Activated CD4-positive, alpha-beta T cell treated with anti-CD3 and anti-CD28 coated beads for 48 hours (primary cell): ENCODE results near the gene HHLA2.
"Not testable (repeated sequence)": the region's sequence is repeated elsewhere in the genome, so short reads cannot be mapped to it uniquely, and the experiment has no call there.

Experiments
- DNase-seq: peaks from one replicate; pipeline ENCODE4 v3.0.0-alpha.2; 2020

HHLA2 gene

DNA sequence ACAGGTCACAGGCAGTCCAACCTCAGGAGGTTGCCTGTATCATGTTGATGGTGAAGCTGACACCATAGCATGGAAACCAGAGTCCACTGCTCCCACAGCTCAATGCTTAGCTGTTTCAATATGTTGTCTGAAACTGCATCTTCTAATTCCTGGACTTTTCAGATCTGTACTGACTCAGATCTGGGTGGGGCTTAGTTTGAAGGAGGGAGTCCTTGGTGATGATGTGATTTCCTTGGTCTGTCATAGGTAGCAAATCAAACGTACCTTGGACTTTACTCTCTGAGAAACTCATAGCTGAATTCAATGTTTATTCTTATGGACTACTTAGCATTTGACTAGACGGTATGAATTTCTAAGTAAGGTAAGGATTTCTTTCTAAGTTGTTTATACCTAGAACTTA, at the start of gene HHLA2:
TSS of gene HHLA2 (plus strand) at position 310 of the 400 bp plus-strand sequence. CDS start 55,266 bp downstream, outside the sequence.
- DNase-seq, result peak; percentile 41

- no peak for DNase-seq
These were observed 45.7 kb upstream of the HHLA2 start for GRCh38 chr3:108250626-108251025.

DNA sequence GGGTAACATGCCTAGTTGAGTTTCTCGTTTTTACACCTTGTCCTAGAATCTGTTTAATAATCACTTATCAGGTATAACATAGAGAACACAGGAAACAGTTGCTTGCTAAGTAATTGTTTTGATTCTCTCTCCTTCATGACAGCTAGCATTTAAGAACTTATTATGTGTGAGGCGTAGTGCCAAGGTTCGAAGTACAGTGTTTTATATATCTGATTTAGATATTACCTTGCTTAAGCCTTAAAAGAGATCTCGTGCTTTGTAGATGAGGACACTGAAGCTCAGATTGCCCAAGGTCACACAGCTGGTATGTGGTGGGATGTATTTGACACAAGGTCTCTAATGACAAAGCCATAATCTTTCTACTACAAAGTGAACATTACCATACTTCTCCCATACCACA, 45.1 kb upstream of the HHLA2 start:
- DNase-seq, result no peak

DNA sequence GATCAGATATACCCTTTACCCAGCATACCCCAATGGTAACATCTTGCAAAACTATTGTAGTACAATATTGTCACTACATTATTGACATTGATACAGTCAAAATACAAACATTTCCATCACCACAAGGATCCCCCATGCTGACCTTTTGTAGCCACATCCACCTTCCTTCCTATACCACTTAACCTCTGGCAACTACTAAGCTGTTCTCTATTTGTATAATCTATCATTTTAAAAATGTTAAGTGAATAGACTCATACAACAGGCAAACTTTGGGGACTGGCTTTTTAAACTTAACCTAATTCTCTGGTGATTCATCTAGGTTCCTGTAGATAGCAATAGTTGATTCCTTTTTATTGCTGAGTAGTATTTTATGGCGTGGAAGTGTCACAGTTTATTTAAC, 44.5 kb upstream of the HHLA2 start:
- no peak for DNase-seq

DNA sequence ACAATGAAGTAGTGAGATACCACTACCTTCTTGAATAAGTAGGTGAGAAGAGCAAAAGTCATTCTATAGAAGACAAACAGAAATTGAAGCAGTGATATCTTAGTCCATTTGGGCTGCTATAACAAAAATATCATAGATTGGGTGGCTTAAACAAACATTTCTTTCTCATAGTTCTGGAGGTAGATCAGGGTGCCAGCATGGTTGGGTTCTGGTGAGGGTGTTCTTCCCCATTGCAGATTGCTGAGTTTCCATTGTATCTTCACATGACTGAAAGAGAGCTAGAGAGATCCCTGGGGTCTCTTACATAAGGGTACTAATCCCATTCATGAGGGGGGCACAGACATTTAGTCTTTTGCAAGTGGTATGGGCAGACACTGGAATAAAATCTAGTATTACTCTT, 41.2 kb upstream of the HHLA2 start:
- DNase-seq, result no peak

GRCh38 chr3:108264534-108265298, 31.6 kb upstream of the HHLA2 start:
- DNase-seq, result not testable (repeated sequence)

GRCh38 chr3:108268235-108268634, 28.1 kb upstream of the HHLA2 start:
- not testable (repeated sequence) for DNase-seq

- DNase-seq, result no peak
These were observed 24.7 kb upstream of the HHLA2 start for GRCh38 chr3:108271626-108272025.

GRCh38 chr3:108279066-108279465, 17.3 kb upstream of the HHLA2 start:
- DNase-seq, result not testable (repeated sequence)

DNA sequence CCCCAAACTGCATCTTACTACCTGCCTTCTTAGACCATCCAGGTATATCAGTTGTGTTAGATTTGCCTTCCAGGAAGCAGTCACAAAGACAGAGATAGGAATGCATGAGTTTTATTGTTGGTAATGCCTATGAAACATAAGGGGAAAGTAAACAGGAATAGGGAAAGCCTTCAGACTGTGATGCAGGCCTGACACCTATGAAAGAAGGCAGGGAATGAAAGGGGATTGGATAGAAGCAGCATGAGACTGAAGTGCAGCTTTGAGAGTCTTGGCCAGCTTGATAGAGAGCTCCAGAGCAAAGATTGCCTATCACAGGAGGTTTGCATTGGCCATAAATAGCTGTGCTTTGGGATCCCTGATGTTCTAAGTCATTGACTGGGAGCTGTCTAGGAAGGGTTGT, 15.9 kb upstream of the HHLA2 start:
- DNase-seq, result no peak

DNA sequence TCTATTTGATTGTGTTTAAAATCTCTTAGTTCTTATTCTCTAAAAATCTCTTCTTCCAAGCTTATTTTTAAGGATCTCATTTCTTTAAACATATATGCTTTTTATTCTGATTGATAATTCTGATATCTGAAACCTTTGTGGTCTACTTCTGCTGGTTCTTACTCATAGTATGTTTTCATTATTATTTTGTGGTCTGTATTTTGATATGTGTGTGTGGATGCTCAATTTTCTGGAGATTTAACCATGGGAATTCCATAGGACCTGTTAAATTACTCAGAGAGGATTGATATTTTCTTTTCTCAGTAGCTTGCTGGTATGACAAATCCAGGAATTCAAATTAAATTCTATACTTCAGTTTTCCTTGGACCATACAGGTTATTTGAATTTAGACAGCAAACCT, 14.7 kb upstream of the HHLA2 start:
- DNase-seq, result no peak

- DNase-seq, result no peak
These were observed 13.3 kb upstream of the HHLA2 start for GRCh38 chr3:108283006-108283405.

- DNase-seq, result no peak
These were observed 12.4 kb upstream of the HHLA2 start for GRCh38 chr3:108283989-108284388.

- DNase-seq, result no peak
These were observed 11.2 kb upstream of the HHLA2 start for GRCh38 chr3:108285176-108285575.

- DNase-seq, result no peak
These were observed 9.2 kb upstream of the HHLA2 start for GRCh38 chr3:108287146-108287545.

- not testable (repeated sequence) for DNase-seq
These were observed 8.2 kb upstream of the HHLA2 start for GRCh38 chr3:108288193-108288592.

DNA sequence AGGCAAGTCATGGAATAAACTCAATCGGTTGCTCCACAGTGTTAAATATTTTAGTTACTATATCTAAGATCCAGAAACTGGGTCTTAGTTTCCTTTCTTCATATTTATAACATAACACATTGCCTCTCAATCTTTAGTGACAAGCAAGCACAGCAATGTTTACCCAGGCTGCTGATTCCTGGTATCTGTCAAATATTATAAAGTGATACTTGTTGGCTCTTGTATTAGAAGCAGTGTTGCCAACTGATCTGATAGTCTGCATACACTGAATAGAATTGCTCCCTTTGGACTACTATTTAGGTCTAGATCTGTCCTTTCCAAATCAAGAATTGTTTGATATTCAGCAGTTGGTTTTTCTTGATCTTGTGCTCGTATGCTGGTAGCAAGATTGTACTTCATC, 7.2 kb upstream of the HHLA2 start:
- no peak for DNase-seq

DNA sequence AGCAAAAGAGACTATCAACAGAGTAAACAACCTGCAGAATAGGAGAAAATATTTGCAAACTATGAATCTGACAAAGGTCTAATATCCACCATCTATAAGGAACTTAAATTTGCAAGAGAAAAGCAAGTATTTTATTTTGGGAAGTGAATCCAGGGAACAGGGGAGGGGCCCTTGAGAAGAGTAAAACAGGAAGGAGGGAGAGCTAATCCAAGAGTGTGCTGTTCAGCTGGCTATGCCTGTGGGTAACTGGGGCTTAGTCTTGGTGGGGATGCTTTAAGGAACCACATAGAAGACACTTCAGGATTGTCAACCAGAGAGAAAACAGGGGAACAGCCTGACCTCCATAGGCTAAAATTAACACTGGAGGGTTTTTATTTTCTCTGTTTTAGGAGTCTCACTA, 3.9 kb upstream of the HHLA2 start:
- DNase-seq, result no peak

- DNase-seq, result no peak
These were observed 3.4 kb upstream of the HHLA2 start for GRCh38 chr3:108292905-108293328.

GRCh38 chr3:108293858-108294257, 2.5 kb upstream of the HHLA2 start:
- no peak for DNase-seq

DNA sequence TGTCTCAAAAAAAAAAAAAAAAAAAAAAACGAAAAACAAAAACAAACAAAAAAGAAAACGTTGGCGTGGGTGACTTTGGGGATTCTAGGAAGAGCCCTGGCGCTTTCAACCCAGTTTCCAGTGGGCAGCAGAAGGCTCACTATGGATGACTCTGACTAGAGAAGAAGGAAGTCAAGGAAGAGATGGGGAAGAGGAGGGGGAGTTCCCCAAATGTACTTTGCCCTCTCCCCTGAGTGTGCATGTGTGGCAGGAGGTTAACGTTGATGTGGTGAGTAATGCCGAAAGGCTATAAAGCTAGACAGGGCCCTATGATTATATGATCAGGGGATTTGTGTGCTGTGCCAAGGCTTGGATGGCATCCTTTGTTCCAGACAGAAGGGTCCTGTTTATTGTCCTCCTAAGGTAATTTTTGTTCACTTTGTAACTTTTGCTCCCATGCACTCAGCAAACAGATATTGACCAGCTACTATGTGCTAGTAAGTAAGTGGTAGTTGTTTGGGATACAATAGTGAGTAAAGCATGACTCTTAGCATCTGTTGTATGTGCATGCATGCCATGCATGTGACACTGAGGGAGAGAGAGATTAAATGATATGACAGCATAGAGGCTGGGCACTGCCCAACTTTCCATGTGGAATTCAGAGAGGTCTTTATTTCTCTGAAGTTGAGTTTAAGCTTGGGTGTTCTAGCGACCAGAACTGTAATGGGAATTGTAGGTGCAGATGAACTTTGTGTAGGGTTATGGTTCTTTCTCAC, 750 bp upstream of the HHLA2 start:
- no peak for DNase-seq

GRCh38 chr3:108297647-108298046, 1.3 kb downstream of the HHLA2 start:
- DNase-seq, result no peak

DNA sequence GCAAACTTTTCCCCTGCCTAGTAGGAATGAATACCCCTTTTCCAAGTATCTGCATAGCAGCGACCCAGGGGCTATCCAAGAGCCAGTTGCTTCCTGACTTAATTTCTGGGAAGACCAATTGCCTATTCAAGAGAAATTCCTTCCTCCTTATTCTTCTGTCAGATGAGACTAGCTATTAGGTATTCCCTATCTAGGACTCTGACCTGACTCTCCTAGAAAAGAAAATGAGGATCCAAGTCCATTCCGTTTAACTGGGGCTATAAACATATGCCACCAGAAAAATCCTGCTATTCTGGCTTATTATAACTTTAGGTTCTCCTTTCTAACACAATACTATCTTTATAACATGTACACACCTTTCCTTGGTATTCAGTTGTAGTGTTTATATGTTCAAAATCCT, 1.7 kb downstream of the HHLA2 start:
- no peak for DNase-seq

DNA sequence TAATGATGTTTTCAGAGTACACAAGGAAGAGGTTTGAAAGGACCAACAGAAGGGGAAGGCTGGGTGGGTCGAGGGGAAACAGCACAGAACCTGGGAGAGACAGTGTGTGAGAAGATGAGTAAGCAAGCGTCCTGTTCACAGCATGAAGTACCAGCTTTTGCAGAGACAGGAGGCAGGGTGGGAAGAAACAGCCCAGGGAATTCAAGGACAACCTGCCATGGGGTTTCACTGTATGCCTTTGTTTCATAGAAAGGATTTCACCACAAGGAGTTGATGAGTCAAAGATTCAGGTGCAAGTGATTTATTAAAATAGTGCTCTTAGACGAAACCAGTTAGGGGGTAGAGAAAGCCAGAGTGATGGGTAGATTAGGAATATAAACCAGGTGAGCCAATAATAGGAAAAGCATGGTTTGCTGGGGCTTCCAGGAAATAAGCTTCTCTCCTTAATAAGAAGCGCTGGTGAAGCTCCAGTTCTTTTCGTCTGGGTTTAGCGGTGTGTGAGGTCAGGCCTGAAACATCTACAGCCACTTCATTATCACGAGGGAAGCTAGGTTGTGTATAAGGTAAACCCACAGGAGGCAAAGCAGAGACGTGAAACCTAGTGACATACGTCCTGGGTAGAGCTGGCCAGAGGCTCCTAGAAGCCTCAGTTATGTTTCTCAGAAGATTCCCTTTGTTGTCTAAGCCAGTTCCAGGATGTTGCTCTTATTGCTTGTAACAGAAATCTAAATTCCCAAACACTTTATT, 3.9 kb downstream of the HHLA2 start:
- no peak for DNase-seq
